ENCODE measurements around the gene NACC2.

NACC2 gene

DNA sequence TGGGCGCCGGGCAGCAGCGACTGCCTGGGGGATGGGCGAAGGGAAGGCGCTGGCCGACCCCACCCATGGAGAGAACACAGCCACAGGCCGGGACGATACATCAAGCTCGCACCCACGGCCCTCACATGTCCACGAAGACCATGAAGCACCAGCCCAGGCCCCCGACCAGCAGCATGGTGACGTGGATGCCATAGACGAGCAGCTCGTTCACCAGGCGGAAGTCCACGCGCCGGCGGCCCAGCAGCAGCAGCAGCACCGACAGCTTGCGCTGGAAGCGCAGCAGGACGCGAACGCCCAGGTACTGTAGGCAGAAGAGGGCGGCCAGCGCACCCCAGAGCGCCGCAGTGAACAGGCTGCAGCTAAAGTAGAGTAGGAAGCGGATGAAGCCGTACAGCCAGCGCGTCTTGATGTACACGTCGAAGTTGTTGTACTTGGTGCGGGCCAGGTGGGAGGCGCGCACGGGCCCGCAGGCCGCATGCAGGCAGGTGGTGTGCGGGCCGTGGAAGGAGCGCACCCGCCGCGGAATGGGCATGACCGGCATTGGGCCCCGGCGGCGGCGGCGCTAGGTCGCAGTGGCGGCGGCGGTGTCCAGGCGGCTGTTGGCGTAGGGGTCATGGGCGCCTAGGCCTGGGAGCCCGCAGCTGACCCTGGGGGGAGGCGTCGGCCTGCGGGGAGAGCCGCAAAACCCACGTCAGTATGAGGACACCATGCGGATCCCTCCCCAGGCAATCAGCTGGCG lies 21.4 kb upstream of the NACC2 start:
- H3K27me3 ChIP-seq (ENCODE audit: control insufficient read depth, insufficient read depth, low read length), result no peaks in the 10 kb centered on the region
- peaks cover 12% of the 10 kb centered on the region for H3K4me1 ChIP-seq (ENCODE audit: control insufficient read depth, insufficient read depth, low read length)
- H3K36me3 ChIP-seq (ENCODE audit: control insufficient read depth, insufficient read depth, low read length), result peaks cover 13% of the 10 kb centered on the region
- no peak overlapping the region for H3K27ac ChIP-seq (ENCODE audit: low read depth, low read length)
- H3K4me3 ChIP-seq (ENCODE audit: low read depth, low read length), result no peak overlapping the region
- no peaks in the 10 kb centered on the region for H3K9me3 ChIP-seq (ENCODE audit: control insufficient read depth, insufficient read depth, low read depth, low read length)
- H3K9ac ChIP-seq (ENCODE audit: low read length), result no peak overlapping the region

DNA sequence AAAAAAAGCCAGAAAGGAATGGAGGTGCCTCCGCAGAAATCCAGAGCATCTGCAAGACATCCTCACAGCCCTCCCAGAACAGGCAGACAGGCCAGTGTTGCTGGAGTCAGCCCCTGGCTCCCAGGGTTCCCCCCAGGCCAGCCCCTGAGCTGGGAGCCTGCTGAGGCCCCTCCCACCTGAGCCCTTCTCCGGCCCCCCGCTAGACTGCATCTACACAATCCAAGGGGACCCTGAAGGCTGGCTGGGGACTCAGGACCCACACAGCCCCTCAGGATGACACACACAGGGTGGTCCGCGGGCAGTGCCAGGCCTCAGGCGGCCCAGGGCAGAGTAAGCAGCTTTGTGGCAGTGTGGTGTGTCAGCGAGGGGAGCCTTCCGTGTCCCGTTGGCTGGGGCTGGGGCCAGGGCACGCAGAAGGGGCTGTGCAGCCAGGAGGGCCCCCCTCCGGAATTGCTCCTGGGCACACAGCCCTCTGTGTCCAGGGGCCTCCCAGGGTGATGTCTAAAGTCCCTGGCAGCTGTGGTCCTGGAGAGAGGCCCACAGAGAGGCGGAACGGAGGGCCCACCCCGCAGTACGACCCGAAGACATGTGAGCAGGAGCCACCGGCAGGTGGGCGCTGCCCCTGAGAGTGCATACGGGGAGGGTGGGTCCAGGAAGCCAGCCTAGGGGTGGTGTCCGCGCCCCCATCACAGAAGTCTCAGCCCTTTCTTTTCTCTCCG lies 20.7 kb upstream of the NACC2 start:
- Histone ChIP-seq H3K4me3 (ENCODE audit: low read depth, low read length) (no peak overlapping the region), H3K9ac (ENCODE audit: low read length) (no peak overlapping the region), H3K36me3 (ENCODE audit: control insufficient read depth, insufficient read depth, low read length) (peaks cover 13% of the 10 kb centered on the region), H3K27ac (ENCODE audit: low read depth, low read length) (no peak overlapping the region), H3K9me3 (ENCODE audit: control insufficient read depth, insufficient read depth, low read depth, low read length) (no peaks in the 10 kb centered on the region), H3K27me3 (ENCODE audit: control insufficient read depth, insufficient read depth, low read length) (no peaks in the 10 kb centered on the region), H3K4me1 (ENCODE audit: control insufficient read depth, insufficient read depth, low read length) (peaks cover 18% of the 10 kb centered on the region)

DNA sequence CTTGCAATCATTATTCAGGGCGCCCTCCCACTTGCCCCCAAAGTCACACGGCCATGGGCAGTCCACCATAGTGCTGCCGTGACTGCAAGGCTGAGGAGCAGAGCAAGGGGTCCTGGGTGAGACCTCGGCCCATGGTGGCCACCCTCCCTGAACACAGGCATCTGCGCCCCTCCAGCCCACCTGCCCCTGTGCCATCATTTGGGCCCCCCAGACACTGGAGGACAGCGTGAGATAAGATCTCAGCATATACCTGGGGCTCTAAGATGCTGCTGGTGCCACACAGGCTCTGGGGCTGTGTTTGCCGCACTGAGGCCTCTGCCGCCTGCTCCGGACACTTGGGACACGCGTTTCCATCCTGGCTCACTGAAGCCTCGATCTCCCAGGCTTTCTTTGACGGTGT lies 20.1 kb upstream of the NACC2 start:
- no peak overlapping the region for H3K9ac ChIP-seq (ENCODE audit: low read length)
- no peaks in the 10 kb centered on the region for H3K27me3 ChIP-seq (ENCODE audit: control insufficient read depth, insufficient read depth, low read length)
- H3K27ac ChIP-seq (ENCODE audit: low read depth, low read length), result no peak overlapping the region
- peaks cover 23% of the 10 kb centered on the region for H3K4me1 ChIP-seq (ENCODE audit: control insufficient read depth, insufficient read depth, low read length)
- no peaks in the 10 kb centered on the region for H3K9me3 ChIP-seq (ENCODE audit: control insufficient read depth, insufficient read depth, low read depth, low read length)
- peaks cover 13% of the 10 kb centered on the region for H3K36me3 ChIP-seq (ENCODE audit: control insufficient read depth, insufficient read depth, low read length)
- no peak overlapping the region for H3K4me3 ChIP-seq (ENCODE audit: low read depth, low read length)

DNA sequence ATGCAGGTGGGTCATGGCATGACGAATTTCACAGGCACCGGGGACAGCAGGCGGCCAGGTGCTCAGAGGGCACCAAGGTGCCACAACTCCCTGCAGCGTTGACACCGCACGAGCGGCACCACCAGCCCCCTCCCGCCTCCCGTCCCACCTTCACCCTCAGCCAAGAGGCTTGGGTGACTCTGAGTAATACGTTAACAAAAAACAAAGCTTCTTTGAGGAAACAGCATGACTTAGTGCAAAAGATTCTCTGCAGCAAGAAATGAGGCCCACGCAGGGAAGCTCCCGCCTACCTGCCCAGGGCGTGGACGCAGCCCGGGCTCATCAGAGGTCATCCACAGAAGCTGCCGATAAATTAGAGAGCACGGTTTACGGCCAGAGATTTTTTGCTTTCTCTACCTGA lies 19.5 kb upstream of the NACC2 start:
- Histone ChIP-seq H3K36me3 (ENCODE audit: control insufficient read depth, insufficient read depth, low read length) (peaks cover 13% of the 10 kb centered on the region), H3K27ac (ENCODE audit: low read depth, low read length) (no peak overlapping the region), H3K9ac (ENCODE audit: low read length) (no peak overlapping the region), H3K9me3 (ENCODE audit: control insufficient read depth, insufficient read depth, low read depth, low read length) (no peaks in the 10 kb centered on the region), H3K27me3 (ENCODE audit: control insufficient read depth, insufficient read depth, low read length) (no peaks in the 10 kb centered on the region), H3K4me3 (ENCODE audit: low read depth, low read length) (no peak overlapping the region), H3K4me1 (ENCODE audit: control insufficient read depth, insufficient read depth, low read length) (peaks cover 24% of the 10 kb centered on the region)

DNA sequence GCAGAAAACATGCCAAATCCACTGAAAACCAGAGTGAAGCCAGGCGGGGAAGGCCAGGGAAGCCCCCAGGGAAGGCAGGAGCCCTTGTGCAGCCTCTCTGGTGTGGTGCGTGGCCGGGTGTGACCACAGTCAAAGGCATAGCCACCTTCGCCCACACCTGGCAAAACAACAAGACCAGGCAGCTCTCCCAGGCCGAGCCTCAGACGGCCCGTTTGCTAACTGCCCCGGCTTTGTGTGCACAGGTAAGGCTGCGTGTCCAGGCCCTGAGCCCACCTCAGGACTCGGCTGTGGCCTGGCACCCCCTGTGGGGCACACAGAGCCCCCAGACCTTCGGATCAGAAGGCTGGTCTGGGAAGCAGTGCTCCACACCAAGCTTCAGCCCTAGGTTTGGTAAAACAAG lies 17.5 kb upstream of the NACC2 start:
- H3K9me3 ChIP-seq (ENCODE audit: control insufficient read depth, insufficient read depth, low read depth, low read length), result no peaks in the 10 kb centered on the region
- H3K27me3 ChIP-seq (ENCODE audit: control insufficient read depth, insufficient read depth, low read length), result no peaks in the 10 kb centered on the region
- H3K9ac ChIP-seq (ENCODE audit: low read length), result no peak overlapping the region
- peaks cover 39% of the 10 kb centered on the region for H3K4me1 ChIP-seq (ENCODE audit: control insufficient read depth, insufficient read depth, low read length)
- no peak overlapping the region for H3K4me3 ChIP-seq (ENCODE audit: low read depth, low read length)
- H3K27ac ChIP-seq (ENCODE audit: low read depth, low read length), result no peak overlapping the region
- peaks cover 13% of the 10 kb centered on the region for H3K36me3 ChIP-seq (ENCODE audit: control insufficient read depth, insufficient read depth, low read length)

DNA sequence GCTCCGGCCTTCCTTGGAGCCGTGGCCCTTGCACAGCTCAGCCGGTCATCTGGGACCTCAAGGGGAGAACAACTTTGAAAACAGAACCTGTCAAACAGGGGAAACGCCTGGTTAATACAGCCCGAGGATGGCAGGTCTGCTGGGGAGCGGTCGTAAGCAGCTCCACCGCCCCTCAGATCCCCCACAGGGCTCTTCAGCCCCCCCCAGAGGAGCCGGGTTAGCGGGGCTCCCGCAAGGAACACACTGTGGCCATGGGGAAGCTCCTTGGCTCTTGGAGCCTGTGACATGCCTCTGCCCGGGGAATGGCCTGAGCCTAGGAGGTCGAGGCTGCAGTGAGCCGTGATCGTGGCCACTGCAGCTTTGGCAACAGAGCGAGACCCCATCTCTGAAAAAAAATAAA lies 16.8 kb upstream of the NACC2 start:
- Histone ChIP-seq H3K9ac (ENCODE audit: low read length) (peak overlapping the region; percentile 7), H3K27me3 (ENCODE audit: control insufficient read depth, insufficient read depth, low read length) (no peaks in the 10 kb centered on the region), H3K36me3 (ENCODE audit: control insufficient read depth, insufficient read depth, low read length) (peaks cover 13% of the 10 kb centered on the region), H3K9me3 (ENCODE audit: control insufficient read depth, insufficient read depth, low read depth, low read length) (no peaks in the 10 kb centered on the region), H3K4me1 (ENCODE audit: control insufficient read depth, insufficient read depth, low read length) (peaks cover 39% of the 10 kb centered on the region), H3K27ac (ENCODE audit: low read depth, low read length) (no peak overlapping the region), H3K4me3 (ENCODE audit: low read depth, low read length) (no peak overlapping the region)

DNA sequence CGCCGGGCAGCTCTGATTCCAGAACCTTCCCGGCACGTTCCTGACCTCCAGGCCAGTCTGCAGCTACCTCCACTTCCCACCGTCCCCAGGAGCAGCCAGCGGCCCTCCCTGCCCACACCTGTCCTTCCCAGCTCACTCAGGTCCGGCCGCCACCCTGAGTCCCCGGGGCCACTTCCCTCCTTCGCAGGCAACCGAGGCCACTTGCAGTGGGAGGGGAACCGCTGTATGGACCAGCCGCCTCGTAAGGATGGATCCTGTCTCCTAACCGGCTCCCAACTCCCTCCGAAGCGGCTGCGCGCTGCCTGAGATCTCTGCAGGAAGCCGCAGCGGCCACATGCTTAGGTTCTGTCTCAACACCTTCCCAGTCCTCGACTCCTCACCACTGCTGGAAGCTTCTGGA lies 16.1 kb upstream of the NACC2 start:
- Histone ChIP-seq H3K4me1 (ENCODE audit: control insufficient read depth, insufficient read depth, low read length) (peaks cover 44% of the 10 kb centered on the region), H3K4me3 (ENCODE audit: low read depth, low read length) (no peak overlapping the region), H3K9ac (ENCODE audit: low read length) (peak overlapping the region; percentile 7), H3K9me3 (ENCODE audit: control insufficient read depth, insufficient read depth, low read depth, low read length) (no peaks in the 10 kb centered on the region), H3K27ac (ENCODE audit: low read depth, low read length) (no peak overlapping the region), H3K27me3 (ENCODE audit: control insufficient read depth, insufficient read depth, low read length) (no peaks in the 10 kb centered on the region), H3K36me3 (ENCODE audit: control insufficient read depth, insufficient read depth, low read length) (peaks cover 9% of the 10 kb centered on the region; the same call in 1 of the 2 replicates)

DNA sequence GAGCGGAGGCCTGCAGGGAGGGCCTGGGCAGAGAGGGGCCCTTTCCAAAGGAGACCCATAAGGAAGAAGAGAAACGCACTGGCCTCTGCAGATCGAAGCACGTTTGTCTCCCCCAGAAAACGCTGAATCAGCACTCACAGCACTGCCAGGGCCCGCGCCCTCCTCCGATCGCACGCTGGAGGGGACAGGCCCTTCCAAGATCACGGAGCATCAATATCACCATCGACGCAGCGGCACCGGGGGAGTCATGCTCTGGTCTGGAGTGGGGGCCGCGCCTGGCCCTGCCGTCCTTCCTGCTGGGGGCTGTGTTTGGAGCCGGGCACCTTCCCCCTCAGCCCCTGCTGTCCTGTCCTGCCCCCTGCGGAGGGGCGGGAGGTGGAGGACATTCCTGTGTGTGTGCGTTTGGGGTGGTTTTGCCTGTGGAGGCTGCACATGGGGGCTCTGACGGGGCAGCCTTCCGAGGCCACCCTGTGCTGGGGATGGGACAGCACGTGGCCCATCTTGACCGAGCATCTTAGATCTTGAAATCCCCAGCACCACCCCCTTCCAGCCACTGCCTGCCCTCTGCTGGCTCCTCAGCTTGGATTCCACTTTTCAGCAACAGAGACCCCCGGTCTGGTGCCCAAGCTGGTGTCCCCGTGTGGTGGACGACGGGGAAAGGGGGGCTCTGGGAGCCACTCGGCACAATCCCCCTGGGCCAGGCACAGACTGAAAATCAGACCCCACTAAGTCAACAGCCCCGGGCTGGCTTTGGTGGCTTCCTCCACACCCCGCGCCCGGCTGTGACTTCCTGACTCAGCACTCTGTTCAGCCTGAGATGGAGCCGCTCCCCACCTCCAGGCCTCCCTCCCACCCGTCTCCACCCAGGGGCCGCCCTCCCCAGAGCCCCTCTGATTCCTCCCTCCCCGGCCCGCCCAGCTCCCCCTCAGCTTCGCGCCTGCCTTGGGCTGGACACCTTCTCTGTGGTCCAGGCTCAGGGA lies 15.3 kb upstream of the NACC2 start:
- Histone ChIP-seq H3K4me3 (ENCODE audit: low read depth, low read length) (peak overlapping the region; percentile 53), H3K9me3 (ENCODE audit: control insufficient read depth, insufficient read depth, low read depth, low read length) (no peaks in the 10 kb centered on the region), H3K9ac (ENCODE audit: low read length) (peak overlapping the region; percentile 76), H3K4me1 (ENCODE audit: control insufficient read depth, insufficient read depth, low read length) (peaks cover 50% of the 10 kb centered on the region), H3K27me3 (ENCODE audit: control insufficient read depth, insufficient read depth, low read length) (no peaks in the 10 kb centered on the region), H3K27ac (ENCODE audit: low read depth, low read length) (peak overlapping the region; percentile 74; the same call in 1 of the 2 replicates), H3K36me3 (ENCODE audit: control insufficient read depth, insufficient read depth, low read length) (peaks cover 8% of the 10 kb centered on the region; the same call in 1 of the 2 replicates)

DNA sequence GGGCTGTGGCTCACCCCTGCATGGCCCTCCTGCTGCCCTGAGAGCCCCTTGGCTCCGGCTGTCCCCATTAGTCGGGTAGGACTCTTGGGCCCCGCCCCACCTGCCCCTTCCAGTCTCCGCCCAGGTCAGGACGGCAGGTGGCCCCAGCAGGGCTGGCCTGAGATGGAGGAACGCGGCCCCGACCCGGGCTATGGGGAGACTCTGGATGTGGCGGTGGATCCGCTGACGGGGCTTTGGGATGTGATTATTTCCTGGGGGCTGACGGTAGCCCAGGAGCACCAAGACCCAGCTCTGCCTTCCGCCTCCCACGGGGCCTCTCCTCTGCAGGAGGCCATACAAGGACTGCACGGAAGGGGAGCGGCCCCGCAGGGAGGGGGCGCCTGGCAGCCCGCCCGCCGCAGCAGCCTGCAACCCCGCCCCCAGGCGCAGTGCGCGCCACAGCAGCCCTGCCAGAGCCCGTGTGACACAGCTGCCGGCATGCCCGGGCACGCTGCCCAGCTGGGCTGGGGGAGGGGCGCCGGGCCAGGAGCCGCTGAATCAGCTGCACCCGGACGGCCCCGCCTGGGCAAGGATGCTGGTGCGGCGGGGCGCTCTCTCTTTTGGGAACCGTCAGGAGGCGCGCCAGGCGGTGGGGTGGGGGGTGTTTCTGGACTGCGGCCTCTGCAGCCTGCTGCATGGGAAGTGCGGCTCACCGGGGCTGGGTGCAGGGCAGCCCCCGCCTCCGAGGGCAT lies 14.4 kb upstream of the NACC2 start:
- no peaks in the 10 kb centered on the region for H3K27me3 ChIP-seq (ENCODE audit: control insufficient read depth, insufficient read depth, low read length)
- H3K9me3 ChIP-seq (ENCODE audit: control insufficient read depth, insufficient read depth, low read depth, low read length), result no peaks in the 10 kb centered on the region
- H3K4me3 ChIP-seq (ENCODE audit: low read depth, low read length), result peak overlapping the region; percentile 53
- H3K4me1 ChIP-seq (ENCODE audit: control insufficient read depth, insufficient read depth, low read length), result peaks cover 59% of the 10 kb centered on the region
- H3K36me3 ChIP-seq (ENCODE audit: control insufficient read depth, insufficient read depth, low read length), result no peaks in the 10 kb centered on the region
- H3K27ac ChIP-seq (ENCODE audit: low read depth, low read length), result peak overlapping the region; percentile 79; the same call in 1 of the 2 replicates
- H3K9ac ChIP-seq (ENCODE audit: low read length), result peak overlapping the region; percentile 76

DNA sequence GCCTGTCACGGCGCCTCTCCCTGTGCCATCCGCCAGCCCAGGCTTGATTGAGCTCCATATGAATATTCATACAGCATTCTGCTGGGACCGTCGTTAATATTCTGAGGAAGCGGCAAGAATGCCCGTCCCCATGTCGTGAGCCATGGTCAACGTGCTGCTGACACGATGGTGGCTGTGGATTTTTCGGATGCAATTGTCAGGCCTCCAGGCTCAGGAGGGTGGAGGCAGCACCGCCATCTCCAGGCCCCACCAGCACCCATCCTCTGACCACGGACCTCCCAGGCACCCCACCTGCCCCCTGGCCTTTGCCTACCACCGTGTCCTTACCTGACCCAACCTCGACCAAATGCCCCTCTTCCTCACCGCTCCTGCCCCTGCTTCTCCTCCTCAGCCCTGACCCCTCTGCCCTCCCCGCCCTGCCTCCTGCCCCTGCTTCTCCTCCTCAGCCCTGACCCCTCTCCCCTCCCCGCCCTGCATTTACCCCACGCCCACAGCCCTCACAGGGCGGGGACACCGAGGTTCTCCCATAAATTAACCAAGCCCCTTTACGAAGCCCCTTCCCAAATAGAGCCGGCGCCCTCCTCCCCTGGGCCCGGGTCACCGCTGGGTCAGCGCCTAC lies 13.7 kb upstream of the NACC2 start:
- H3K36me3 ChIP-seq (ENCODE audit: control insufficient read depth, insufficient read depth, low read length), result no peaks in the 10 kb centered on the region
- H3K9me3 ChIP-seq (ENCODE audit: control insufficient read depth, insufficient read depth, low read depth, low read length), result no peaks in the 10 kb centered on the region
- peaks cover 65% of the 10 kb centered on the region for H3K4me1 ChIP-seq (ENCODE audit: control insufficient read depth, insufficient read depth, low read length)
- peak overlapping the region; percentile 79; the same call in 1 of the 2 replicates for H3K27ac ChIP-seq (ENCODE audit: low read depth, low read length)
- H3K9ac ChIP-seq (ENCODE audit: low read length), result peak overlapping the region; percentile 76
- H3K27me3 ChIP-seq (ENCODE audit: control insufficient read depth, insufficient read depth, low read length), result no peaks in the 10 kb centered on the region
- H3K4me3 ChIP-seq (ENCODE audit: low read depth, low read length), result peak overlapping the region; percentile 53
